HCT116 (cell line): ENCODE measurements around the gene STX10. TPM values are rescaled to one million over a fixed set of nuclear protein-coding genes. Genes with fewer than 3 reads are reported as not detected.

Experiments used
- ATAC-seq: fragments of 200-7000 bp; cut with Tn5 transposase; 2 replicates; pipeline ENCODE4 v1.9.1; 2020; ENCODE audit warnings: mild to moderate bottlenecking, moderate library complexity
- BruUV-seq: library from RNA; stranded (reverse); fragments of 400-500 nt; replicated peaks from 2 replicates; lab custom pipeline; 2021; lab: Mats Ljungman, UMichigan
- CTCF ChIA-PET: fragments of 300-600 bp; sonication (Branson Sonifier 250); formaldehyde crosslinking; loops from one replicate; lab custom pipeline; 2021; ENCODE audit warnings: antibody characterized with exemption; lab: Charles Lee
- POLR2A ChIA-PET: fragments of 300-600, 350-600 bp; sonication (Branson Sonifier 250); formaldehyde crosslinking; loops from one replicate; lab custom pipeline; 2021; ENCODE audit warnings: antibody characterized with exemption; lab: Charles Lee
- RAD21 ChIA-PET, 2 experiments: fragments of 300-600 bp; sonication (Branson Sonifier 250); formaldehyde crosslinking; loops; one replicate each; lab custom pipeline; 2023; ENCODE audit warnings: low total read pairs in 2 of 2; ENCODE audit not compliant: uncharacterized antibody in 2 of 2, unreplicated experiment in 2 of 2, low non-redundant PET in 1 of 2; lab: Charles Lee
- DNase-seq: peaks from one replicate; pipeline ENCODE4 v3.0.0-alpha.2; 2010; ENCODE audit warnings: low read depth, low spot score
- H2AFZ ChIP-seq: fragments of 200-600 bp; shearing (Covaris generic), sonication (generic); 2 replicates; pipeline ENCODE4 v1.6.1; 2017; ENCODE audit warnings: low read depth, mixed run types, mixed read lengths, antibody characterized with exemption, low read length; ENCODE audit not compliant: poor library complexity, severe bottlenecking
- H3K27ac ChIP-seq: 2 replicates; pipeline ENCODE4 v1.5.1; 2012; ENCODE audit warnings: low read depth, low read length
- H3K27me3 ChIP-seq: fragments of 200-600 bp; sonication (generic); 2 replicates; pipeline ENCODE4 v1.6.1; 2016; ENCODE audit warnings: mixed run types, low read length, mixed read lengths; ENCODE audit not compliant: insufficient read depth
- H3K36me3 ChIP-seq, 2 experiments: fragments of 200-500 bp in 1 of 2; fragments of 200-600 bp in 1 of 2; sonication (Bioruptor generic) in 1 of 2; sonication (generic) in 1 of 2; 2 replicates each; pipeline versions ENCODE4 v1.5.1 to v1.6.1; 2014 to 2016; ENCODE audit warnings: low read length in 2 of 2, inconsistent platforms in 1 of 2, mixed read lengths in 1 of 2, mixed run types in 1 of 2; ENCODE audit not compliant: insufficient read depth in 2 of 2, control insufficient read depth in 1 of 2
- H3K4me1 ChIP-seq, 2 experiments: fragments of 200-600 bp in 1 of 2; sonication (generic) in 1 of 2; 2 replicates each; pipeline versions ENCODE4 v1.5.1 to v1.6.1; 2012 to 2017; ENCODE audit warnings: low read length in 2 of 2, inconsistent platforms in 1 of 2, mild to moderate bottlenecking in 1 of 2, mixed read lengths in 1 of 2, mixed run types in 1 of 2, moderate library complexity in 1 of 2; ENCODE audit not compliant: insufficient read depth in 2 of 2, control insufficient read depth in 1 of 2
- H3K4me2 ChIP-seq: fragments of 200-600 bp; sonication (generic); 2 replicates; pipeline ENCODE4 v1.6.1; 2017; ENCODE audit warnings: mixed run types, low read length, mixed read lengths
- H3K4me3 ChIP-seq, 2 experiments: fragments of 200-600 bp in 1 of 2; sonication (generic) in 1 of 2; replicated peaks in 1 of 2; 2 replicates each; pipeline ENCODE4 v1.5.1; 2011 to 2016; ENCODE audit warnings: low read length in 2 of 2, control low read depth in 1 of 2, low read depth in 1 of 2, mild to moderate bottlenecking in 1 of 2, mixed read lengths in 1 of 2, mixed run types in 1 of 2
- H3K79me2 ChIP-seq: fragments of 200-600 bp; sonication (generic); 2 replicates; pipeline ENCODE4 v1.6.1; 2017; ENCODE audit warnings: mild to moderate bottlenecking, mixed run types, low read length, moderate library complexity, mixed read lengths; ENCODE audit not compliant: insufficient read depth
- H3K9ac ChIP-seq: fragments of 200-600 bp; sonication (generic); 2 replicates; pipeline ENCODE4 v1.6.1; 2016; ENCODE audit warnings: low read length, mixed read lengths
- H3K9me2 ChIP-seq: fragments of 200-600 bp; sonication (generic), shearing (Covaris generic); 2 replicates; pipeline ENCODE4 v1.6.1; 2017; ENCODE audit warnings: mixed run types, mild to moderate bottlenecking, moderate library complexity; ENCODE audit not compliant: insufficient read depth
- H3K9me3 ChIP-seq, 2 experiments: fragments of 200-500 bp in 1 of 2; fragments of 200-600 bp in 1 of 2; sonication (Bioruptor generic) in 1 of 2; sonication (generic) in 1 of 2; 2 replicates each; pipeline ENCODE4 v1.6.1; 2014 to 2017; ENCODE audit warnings: low read length in 2 of 2, mixed read lengths in 2 of 2, inconsistent platforms in 1 of 2, low read depth in 1 of 2, mild to moderate bottlenecking in 1 of 2, mixed run types in 1 of 2, moderate library complexity in 1 of 2; ENCODE audit not compliant: control insufficient read depth in 1 of 2, insufficient read depth in 1 of 2
- H4K20me1 ChIP-seq: fragments of 200-600 bp; sonication (generic), shearing (Covaris generic); 2 replicates; pipeline ENCODE4 v1.6.1; 2017; ENCODE audit warnings: mixed run types, mild to moderate bottlenecking, moderate library complexity; ENCODE audit not compliant: insufficient read depth
- ATF3 ChIP-seq: IDR thresholded peaks from 2 replicates; pipeline ENCODE4 v1.6.1; 2012
- CBX3 ChIP-seq: IDR thresholded peaks from 2 replicates; pipeline ENCODE4 v1.6.1; 2012; ENCODE audit warnings: low read depth
- CEBPB ChIP-seq: IDR thresholded peaks from 2 replicates; pipeline ENCODE4 v1.6.1; 2012; ENCODE audit warnings: low read depth
- EGR1 ChIP-seq: IDR thresholded peaks from 2 replicates; pipeline ENCODE4 v1.6.1; 2012; ENCODE audit warnings: low read depth
- ELF1 ChIP-seq: IDR thresholded peaks from 2 replicates; pipeline ENCODE4 v1.6.1; 2012; ENCODE audit warnings: low read depth, borderline replicate concordance
- EZH2 ChIP-seq: fragments of 200-600 bp; sonication (generic); IDR thresholded peaks from 2 replicates; pipeline ENCODE4 v1.6.1; 2017; ENCODE audit warnings: antibody characterized with exemption, mixed run types
- EZH2phosphoT487 ChIP-seq: fragments of 200-600 bp; IDR thresholded peaks from 2 replicates; pipeline ENCODE4 v1.6.1; 2018; ENCODE audit warnings: antibody characterized with exemption, borderline replicate concordance
- JUND ChIP-seq: IDR thresholded peaks from 2 replicates; pipeline ENCODE4 v1.6.1; 2012
- MAX ChIP-seq: IDR thresholded peaks from 2 replicates; pipeline ENCODE4 v1.6.1; 2012
- POLR2A ChIP-seq: IDR thresholded peaks from 2 replicates; pipeline ENCODE4 v1.7.0; 2011; ENCODE audit warnings: borderline replicate concordance; ENCODE audit not compliant: insufficient read depth, insufficient read length; ENCODE audit errors: extremely low read depth
- POLR2AphosphoS5 ChIP-seq: IDR thresholded peaks from 2 replicates; pipeline ENCODE4 v1.6.1; 2011; ENCODE audit warnings: mild to moderate bottlenecking, low read depth, low read length, moderate library complexity
- RAD21 ChIP-seq: IDR thresholded peaks from 2 replicates; pipeline ENCODE4 v1.6.1; 2012; ENCODE audit warnings: low read depth, mild to moderate bottlenecking
- REST ChIP-seq: IDR thresholded peaks from 2 replicates; pipeline ENCODE4 v1.6.1; 2012; ENCODE audit warnings: low read depth
- SIN3A ChIP-seq: IDR thresholded peaks from 2 replicates; pipeline ENCODE4 v1.6.1; 2012; ENCODE audit warnings: low read depth
- SRF ChIP-seq: IDR thresholded peaks from 2 replicates; pipeline ENCODE4 v1.6.1; 2012; ENCODE audit warnings: low read depth
- TCF7L2 ChIP-seq: IDR thresholded peaks from 2 replicates; pipeline ENCODE4 v1.7.0; 2011; ENCODE audit warnings: borderline replicate concordance, inconsistent platforms; ENCODE audit not compliant: insufficient read depth, insufficient read length; ENCODE audit errors: extremely low read depth
- YY1 ChIP-seq: IDR thresholded peaks from 2 replicates; pipeline ENCODE4 v1.6.1; 2011; ENCODE audit warnings: low read length, low read depth, moderate library complexity, mild to moderate bottlenecking; ENCODE audit not compliant: insufficient replicate concordance; ENCODE audit errors: extremely low read depth
- ZFX ChIP-seq: fragments of 450-650 bp; IDR thresholded peaks from 2 replicates; pipeline ENCODE4 v1.6.1; 2017
- intact Hi-C: fragments of 100-400 bp; cut with micrococcal nuclease; formaldehyde crosslinking; loops from 2 replicates; pipeline ENCODE4 v1.10.0; 2022
- total RNA-seq: library from RNA; stranded (reverse); gene quantifications from one replicate; pipeline ENCODE4 v1.2.1, GENCODE V29; 2021; ENCODE audit not compliant: unreplicated experiment
- TF ChIP-seq, protein P1 (sequence below): IDR thresholded peaks from 2 replicates; pipeline ENCODE4 v1.6.1; 2011; ENCODE audit warnings: mild to moderate bottlenecking, low read length, moderate library complexity; ENCODE audit not compliant: insufficient replicate concordance; ENCODE audit errors: extremely low read depth

STX10 gene
- total RNA-seq, 1 experiment from 2014 or later: 149 TPM

GRCh38 chr19:13098277-13099072, 51.7 kb downstream of the STX10 start:
- ChIA-PET RAD21 (no interaction called here), POLR2A (no interaction called here), CTCF (no interaction called here)
- no peak for TF ChIP-seq SRF
- no peak for TF ChIP-seq CEBPB
- no peak for TF ChIP-seq EZH2
- no peak for TF ChIP-seq SIN3A
- no peak for TF ChIP-seq EZH2phosphoT487
- TF ChIP-seq POLR2A: no peak
- TF ChIP-seq REST: no peak
- TF ChIP-seq TCF7L2: no peak
- TF ChIP-seq, protein P1, sequence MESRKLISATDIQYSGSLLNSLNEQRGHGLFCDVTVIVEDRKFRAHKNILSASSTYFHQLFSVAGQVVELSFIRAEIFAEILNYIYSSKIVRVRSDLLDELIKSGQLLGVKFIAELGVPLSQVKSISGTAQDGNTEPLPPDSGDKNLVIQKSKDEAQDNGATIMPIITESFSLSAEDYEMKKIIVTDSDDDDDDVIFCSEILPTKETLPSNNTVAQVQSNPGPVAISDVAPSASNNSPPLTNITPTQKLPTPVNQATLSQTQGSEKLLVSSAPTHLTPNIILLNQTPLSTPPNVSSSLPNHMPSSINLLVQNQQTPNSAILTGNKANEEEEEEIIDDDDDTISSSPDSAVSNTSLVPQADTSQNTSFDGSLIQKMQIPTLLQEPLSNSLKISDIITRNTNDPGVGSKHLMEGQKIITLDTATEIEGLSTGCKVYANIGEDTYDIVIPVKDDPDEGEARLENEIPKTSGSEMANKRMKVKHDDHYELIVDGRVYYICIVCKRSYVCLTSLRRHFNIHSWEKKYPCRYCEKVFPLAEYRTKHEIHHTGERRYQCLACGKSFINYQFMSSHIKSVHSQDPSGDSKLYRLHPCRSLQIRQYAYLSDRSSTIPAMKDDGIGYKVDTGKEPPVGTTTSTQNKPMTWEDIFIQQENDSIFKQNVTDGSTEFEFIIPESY: no peak
- TF ChIP-seq POLR2AphosphoS5: no peak; the same call in 1 of the 2 replicates
- no peak for TF ChIP-seq MAX
- no peak for TF ChIP-seq ELF1
- TF ChIP-seq YY1: no peak
- TF ChIP-seq CBX3: no peak
- no peak for TF ChIP-seq JUND
- TF ChIP-seq RAD21: no peak
- TF ChIP-seq ZFX: no peak
- no peak for TF ChIP-seq ATF3
- TF ChIP-seq EGR1: no peak
- Histone ChIP-seq H3K79me2 (no peaks in the 10 kb centered on the region), H3K27ac (no peak overlapping the region), H3K4me3 (no peak overlapping the region; a peak in 1 of 4 replicates), H3K4me1 (peaks cover 9 to 53% of the 10 kb centered on the region in 2 experiments; a peak in 3 of 4 replicates), H3K4me2 (peak overlapping the region; percentile 74), H3K9me2 (no peaks in the 10 kb centered on the region), H4K20me1 (no peaks in the 10 kb centered on the region), H2AFZ (peak overlapping the region; percentile 35), H3K27me3 (no peaks in the 10 kb centered on the region), H3K9me3 (no peaks in the 10 kb centered on the region), H3K36me3 (no peaks in the 10 kb centered on the region), H3K9ac (no peak overlapping the region)
- no peak; the same call in 1 of the 2 replicates for ATAC-seq
- no peak for DNase-seq
- no TSS peak for BruUV-seq
- intact Hi-C loops: no loop called here
